ENCODE data around the gene MYL6. TPM values are rescaled to one million over a fixed set of nuclear protein-coding genes. Genes with fewer than 3 reads are reported as not detected.

MYL6 gene
- total RNA-seq, 3 donors from 2014 or later (not counting 1 experiment from before 2014, with no cell fraction given): 881 to 1,204 (median 1,015) TPM

DNA sequence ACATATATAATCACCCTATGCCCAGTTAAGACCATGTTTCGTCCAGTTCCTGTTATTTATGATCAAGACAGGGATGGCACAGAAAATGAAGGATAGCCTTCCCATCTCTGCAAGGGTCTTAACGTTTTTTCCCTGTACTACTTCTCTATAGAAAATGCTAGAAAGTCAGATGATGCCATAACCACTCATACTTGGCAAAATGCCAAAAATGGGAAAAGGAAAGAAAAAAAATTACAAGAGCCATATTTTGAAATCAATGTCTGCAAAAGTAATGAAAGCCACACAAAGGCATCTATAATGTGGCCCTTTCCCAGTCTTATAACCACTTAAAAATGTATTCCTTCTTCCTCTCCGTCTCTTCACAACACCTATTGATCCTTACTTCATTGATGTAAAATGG, 7.6 kb upstream of the MYL6 start:
- no peaks in the 10 kb centered on the region for H3K9me3 ChIP-seq (ENCODE audit: control insufficient read depth, insufficient read depth, low read length)
- TF ChIP-seq, protein P1, sequence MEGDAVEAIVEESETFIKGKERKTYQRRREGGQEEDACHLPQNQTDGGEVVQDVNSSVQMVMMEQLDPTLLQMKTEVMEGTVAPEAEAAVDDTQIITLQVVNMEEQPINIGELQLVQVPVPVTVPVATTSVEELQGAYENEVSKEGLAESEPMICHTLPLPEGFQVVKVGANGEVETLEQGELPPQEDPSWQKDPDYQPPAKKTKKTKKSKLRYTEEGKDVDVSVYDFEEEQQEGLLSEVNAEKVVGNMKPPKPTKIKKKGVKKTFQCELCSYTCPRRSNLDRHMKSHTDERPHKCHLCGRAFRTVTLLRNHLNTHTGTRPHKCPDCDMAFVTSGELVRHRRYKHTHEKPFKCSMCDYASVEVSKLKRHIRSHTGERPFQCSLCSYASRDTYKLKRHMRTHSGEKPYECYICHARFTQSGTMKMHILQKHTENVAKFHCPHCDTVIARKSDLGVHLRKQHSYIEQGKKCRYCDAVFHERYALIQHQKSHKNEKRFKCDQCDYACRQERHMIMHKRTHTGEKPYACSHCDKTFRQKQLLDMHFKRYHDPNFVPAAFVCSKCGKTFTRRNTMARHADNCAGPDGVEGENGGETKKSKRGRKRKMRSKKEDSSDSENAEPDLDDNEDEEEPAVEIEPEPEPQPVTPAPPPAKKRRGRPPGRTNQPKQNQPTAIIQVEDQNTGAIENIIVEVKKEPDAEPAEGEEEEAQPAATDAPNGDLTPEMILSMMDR (IDR thresholded peaks at IDR 0.05): no peak
- Mint-ChIP-seq H3K4me1 (peaks cover 8 to 28% of the 10 kb centered on the region in 2 donors), H3K27ac (peak overlapping the region; percentile 94 to 99), H3K27me3 (ENCODE audit: low read depth in 2 of 2) (no peaks in the 10 kb centered on the region), H3K36me3 (no peaks in the 10 kb centered on the region), H3K4me3 (peak overlapping the region; percentile 56), H3K9me3 (no peaks in the 10 kb centered on the region)
- no peaks in the 10 kb centered on the region for H3K36me3 ChIP-seq (ENCODE audit: control insufficient read depth, insufficient read depth, low read length)
- H3K27me3 ChIP-seq (ENCODE audit: control insufficient read depth, insufficient read depth, low read length): no peaks in the 10 kb centered on the region
- intact Hi-C loops (cut with micrococcal nuclease): loop anchor here (10.0 kb wide), 1 partner anchor 106 kb away; the partner anchor contains the start of gene RPS26
- 0% methylated on average over 1 of the region's 3 CpGs for WGBS (ENCODE audit: insufficient coverage)
- no peak for ATAC-seq
- peaks cover 16% of the 10 kb centered on the region for H3K4me1 ChIP-seq (ENCODE audit: control insufficient read depth, insufficient read depth, low read length)
- H3K4me3 ChIP-seq (ENCODE audit: low read length): no peak overlapping the region
- DNase-seq: peak in 1 of 2 donors; percentile 42
- H3K27ac ChIP-seq (ENCODE audit: low read length): no peak overlapping the region

GRCh38 chr12:56151672-56152131, 6.5 kb upstream of the MYL6 start:
- Histone ChIP-seq H3K4me1 (ENCODE audit: control insufficient read depth, insufficient read depth, low read length) (peaks cover 17% of the 10 kb centered on the region), H3K36me3 (ENCODE audit: control insufficient read depth, insufficient read depth, low read length) (no peaks in the 10 kb centered on the region), H3K27me3 (ENCODE audit: control insufficient read depth, insufficient read depth, low read length) (no peaks in the 10 kb centered on the region), H3K27ac (ENCODE audit: low read length) (peak overlapping the region; percentile 90), H3K9me3 (ENCODE audit: control insufficient read depth, insufficient read depth, low read length) (no peaks in the 10 kb centered on the region), H3K4me3 (ENCODE audit: low read length) (peak overlapping the region; percentile 68)
- TF ChIP-seq, protein P1 (IDR thresholded peaks at IDR 0.05): peak; percentile 57
- DNase-seq: peak; percentile 49 to 80
- Mint-ChIP-seq H3K36me3 (no peaks in the 10 kb centered on the region), H3K27ac (peak overlapping the region; percentile 94 to 99), H3K27me3 (ENCODE audit: low read depth in 2 of 2) (no peaks in the 10 kb centered on the region), H3K9me3 (no peaks in the 10 kb centered on the region), H3K4me3 (peak overlapping the region; percentile 84), H3K4me1 (peaks cover 8 to 29% of the 10 kb centered on the region in 2 donors)
- intact Hi-C loops (cut with micrococcal nuclease): loop anchor here (1.0 to 10.0 kb wide), 3 partner anchors 23 to 107 kb away; partner anchors contain the start of genes ESYT1, RPS26 and SMARCC2
- WGBS (ENCODE audit: insufficient coverage): 2% methylated on average over 12 of the region's 12 CpGs
- ATAC-seq: peak; percentile 43 to 62 (median 49)

GRCh38 chr12:56152132-56152755, 5.9 kb upstream of the MYL6 start, which contains the start of gene MYL6B:
TSS of gene MYL6B (plus strand) at chr12:56152587. CDS start at chr12:56153919, 1,332 bp downstream.
- no peaks in the 10 kb centered on the region for H3K9me3 Mint-ChIP-seq
- DNase-seq: peak; percentile 90 to 96
- Histone ChIP-seq H3K27ac (ENCODE audit: low read length) (peak within 1 kb of the TSS; percentile 90), H3K36me3 (ENCODE audit: control insufficient read depth, insufficient read depth, low read length) (no peaks in the 10 kb centered on the region), H3K4me1 (ENCODE audit: control insufficient read depth, insufficient read depth, low read length) (peaks cover 22% of the 10 kb centered on the region), H3K27me3 (ENCODE audit: control insufficient read depth, insufficient read depth, low read length) (no peaks in the 10 kb centered on the region), H3K9me3 (ENCODE audit: control insufficient read depth, insufficient read depth, low read length) (no peaks in the 10 kb centered on the region), H3K4me3 (ENCODE audit: low read length) (peak within 1 kb of the TSS; percentile 68)
- H3K36me3 Mint-ChIP-seq: no peaks in the 10 kb centered on the region
- H3K27me3 Mint-ChIP-seq (ENCODE audit: low read depth in 2 of 2): no peaks in the 10 kb centered on the region
- intact Hi-C loops (cut with micrococcal nuclease): loop anchor here (1.0 to 10.0 kb wide), 3 partner anchors 24 to 107 kb away; partner anchors contain the start of genes ESYT1, RPS26 and SMARCC2
- H3K4me3 Mint-ChIP-seq: peak within 1 kb of the TSS; percentile 84
- H3K27ac Mint-ChIP-seq: peak within 1 kb of the TSS; percentile 94 to 99
- H3K4me1 Mint-ChIP-seq: peaks cover 12 to 33% of the 10 kb centered on the region in 2 donors
- WGBS (ENCODE audit: insufficient coverage): under 1% methylated on average over 37 of the region's 37 CpGs
- TF ChIP-seq, protein P1 (IDR thresholded peaks at IDR 0.05): no peak
- peak; percentile 93 to 98 (median 97) for ATAC-seq
